Measurements from ENCODE around the gene XDH.

The XDH gene

DNA sequence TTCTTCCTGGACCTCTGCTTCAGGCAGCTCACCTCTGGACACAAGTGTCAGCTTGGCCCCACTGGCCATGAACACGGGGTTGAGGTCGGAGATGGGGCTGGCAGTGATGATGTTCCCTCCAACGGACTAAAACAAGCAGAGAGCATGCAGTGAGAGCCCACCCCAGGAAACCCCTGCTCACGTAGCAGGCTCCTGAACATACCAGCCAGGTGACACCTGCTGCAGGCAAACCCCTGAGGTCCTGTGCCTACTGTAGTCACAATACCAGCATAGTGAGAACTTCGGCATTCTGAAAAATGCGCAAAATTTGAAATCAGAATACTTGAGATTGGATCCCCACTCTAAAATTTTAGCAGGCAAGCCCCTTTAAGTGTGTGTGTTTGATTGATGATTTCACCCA is 32.9 kb downstream of the XDH start:
- Histone ChIP-seq H3K9ac (ENCODE audit: low read length) (no peak overlapping the region), H3K27ac (ENCODE audit: low read length) (no peak overlapping the region), H3K4me3 (ENCODE audit: low read length) (no peak overlapping the region)

DNA sequence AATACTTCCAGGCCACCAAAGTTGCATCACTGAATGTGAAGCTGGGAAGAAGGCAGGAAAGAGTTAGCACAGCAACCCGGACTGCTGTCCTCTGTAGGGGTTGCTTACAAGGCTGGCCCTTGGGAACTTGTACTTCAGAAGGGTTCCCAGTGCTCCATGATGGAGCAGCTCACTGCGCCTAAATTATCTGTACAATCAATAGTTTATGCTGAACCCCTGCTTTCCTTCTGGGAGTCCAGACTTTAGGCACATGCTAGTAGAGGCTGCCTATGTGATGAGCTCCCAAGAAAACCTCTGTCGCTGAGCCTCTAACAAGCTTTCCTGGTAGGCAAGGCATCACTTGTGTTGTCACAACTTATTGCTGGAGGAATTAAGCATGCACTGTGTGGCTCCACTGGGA is 34.3 kb downstream of the XDH start:
- Histone ChIP-seq H3K4me1 (ENCODE audit: control insufficient read depth, low read depth, low read length) (peaks cover 12% of the 10 kb centered on the region), H3K4me3 (ENCODE audit: low read length) (no peak overlapping the region), H3K9ac (ENCODE audit: low read length) (no peak overlapping the region), H3K27ac (ENCODE audit: low read length) (no peak overlapping the region), H3K36me3 (ENCODE audit: control insufficient read depth, low read depth, low read length) (no peaks in the 10 kb centered on the region), H3K27me3 (ENCODE audit: control insufficient read depth, insufficient read depth, low read length) (no peaks in the 10 kb centered on the region), H3K9me3 (ENCODE audit: control insufficient read depth, low read depth, low read length) (no peaks in the 10 kb centered on the region)

More for the DNA sequence above, 32.9 kb downstream of the XDH start:
- Histone ChIP-seq H3K27me3 (ENCODE audit: control insufficient read depth, insufficient read depth, low read length) (no peaks in the 10 kb centered on the region), H3K9me3 (ENCODE audit: control insufficient read depth, low read depth, low read length) (no peaks in the 10 kb centered on the region), H3K4me1 (ENCODE audit: control insufficient read depth, low read depth, low read length) (peaks cover 12% of the 10 kb centered on the region), H3K36me3 (ENCODE audit: control insufficient read depth, low read depth, low read length) (no peaks in the 10 kb centered on the region)

DNA sequence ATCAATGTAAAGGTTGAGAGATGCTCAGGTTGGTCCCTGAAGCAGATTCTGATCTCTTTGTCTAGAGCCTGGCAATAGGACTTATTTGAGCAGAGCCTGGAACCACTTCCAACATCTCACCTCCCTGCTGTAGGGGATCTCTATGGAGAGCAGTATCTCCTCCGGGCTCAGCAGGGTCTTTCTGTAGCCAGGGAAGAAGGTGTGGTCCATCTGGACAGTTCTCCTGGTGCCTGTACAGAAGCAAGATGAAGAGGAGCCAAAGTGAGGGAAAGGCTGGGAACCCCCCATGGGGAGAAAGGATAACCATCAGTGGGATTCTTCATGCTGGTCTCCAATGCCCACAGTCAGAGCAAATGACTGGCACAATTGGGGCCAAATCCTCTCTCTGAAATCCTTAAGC is 34.8 kb downstream of the XDH start:
- H3K4me3 ChIP-seq (ENCODE audit: low read length), result no peak overlapping the region
- peaks cover 12% of the 10 kb centered on the region for H3K4me1 ChIP-seq (ENCODE audit: control insufficient read depth, low read depth, low read length)
- H3K36me3 ChIP-seq (ENCODE audit: control insufficient read depth, low read depth, low read length), result no peaks in the 10 kb centered on the region
- no peak overlapping the region for H3K9ac ChIP-seq (ENCODE audit: low read length)
- H3K27ac ChIP-seq (ENCODE audit: low read length), result no peak overlapping the region
- H3K9me3 ChIP-seq (ENCODE audit: control insufficient read depth, low read depth, low read length), result no peaks in the 10 kb centered on the region
- H3K27me3 ChIP-seq (ENCODE audit: control insufficient read depth, insufficient read depth, low read length), result no peaks in the 10 kb centered on the region

DNA sequence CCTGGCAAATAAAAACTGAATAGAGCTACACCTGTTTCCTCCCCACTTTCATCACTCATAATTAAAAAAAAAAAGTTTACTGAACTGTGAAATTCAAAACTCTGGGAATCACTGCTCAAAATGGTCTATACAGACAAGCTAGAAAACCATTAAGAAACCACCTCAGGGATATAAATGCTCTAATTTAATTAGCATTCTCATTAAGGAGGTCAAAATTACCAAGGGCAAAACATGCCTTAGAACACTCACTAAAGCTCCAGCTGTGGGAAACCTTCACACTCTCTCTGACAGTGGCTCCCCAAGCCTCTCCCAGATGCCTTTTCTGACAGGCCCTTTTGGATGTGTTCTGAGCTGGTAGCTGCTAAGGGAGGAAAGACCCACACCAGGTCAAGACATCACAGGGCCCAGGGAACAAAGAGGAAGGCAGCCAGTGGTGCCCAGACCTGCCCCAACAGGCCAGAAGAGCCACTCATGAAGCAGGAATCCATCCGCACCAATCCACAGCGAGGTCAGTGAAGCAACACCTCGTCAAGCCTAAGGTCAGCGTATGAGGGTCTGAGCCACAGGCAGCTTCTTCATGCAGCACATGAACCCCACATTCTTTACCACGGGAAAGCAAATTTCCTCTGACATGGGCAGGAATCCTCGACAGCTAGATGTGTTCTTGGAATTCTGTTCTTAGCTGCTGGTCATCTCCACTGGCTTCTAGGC is 35.6 kb downstream of the XDH start:
- H3K4me1 ChIP-seq (ENCODE audit: control insufficient read depth, low read depth, low read length), result peaks cover 12% of the 10 kb centered on the region
- H3K27ac ChIP-seq (ENCODE audit: low read length), result no peak overlapping the region
- H3K36me3 ChIP-seq (ENCODE audit: control insufficient read depth, low read depth, low read length), result no peaks in the 10 kb centered on the region
- H3K27me3 ChIP-seq (ENCODE audit: control insufficient read depth, insufficient read depth, low read length), result no peaks in the 10 kb centered on the region
- no peak overlapping the region for H3K4me3 ChIP-seq (ENCODE audit: low read length)
- H3K9ac ChIP-seq (ENCODE audit: low read length), result no peak overlapping the region
- H3K9me3 ChIP-seq (ENCODE audit: control insufficient read depth, low read depth, low read length), result no peaks in the 10 kb centered on the region

DNA sequence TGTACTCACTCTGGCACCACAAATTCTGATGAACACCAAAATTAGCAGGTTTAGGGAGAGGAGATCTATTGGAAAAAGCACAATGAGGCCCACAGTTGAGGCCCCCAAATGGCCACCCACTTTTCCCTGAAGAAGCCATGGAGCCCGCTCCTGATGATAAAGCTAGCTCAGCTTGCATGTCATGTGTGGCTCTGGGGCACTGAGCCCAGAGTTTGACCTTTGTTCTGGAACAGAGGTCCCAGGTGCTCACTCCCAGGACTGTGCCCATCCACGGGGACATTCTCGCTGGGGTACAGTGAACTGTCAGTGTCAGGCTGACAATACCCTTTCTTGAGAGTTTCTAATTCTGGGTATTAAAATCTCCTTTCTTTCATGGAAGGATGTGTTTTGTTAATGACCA is 36.2 kb downstream of the XDH start:
- no peak overlapping the region for H3K27ac ChIP-seq (ENCODE audit: low read length)
- peaks cover 12% of the 10 kb centered on the region for H3K4me1 ChIP-seq (ENCODE audit: control insufficient read depth, low read depth, low read length)
- H3K9ac ChIP-seq (ENCODE audit: low read length), result no peak overlapping the region
- no peaks in the 10 kb centered on the region for H3K9me3 ChIP-seq (ENCODE audit: control insufficient read depth, low read depth, low read length)
- H3K4me3 ChIP-seq (ENCODE audit: low read length), result no peak overlapping the region
- H3K27me3 ChIP-seq (ENCODE audit: control insufficient read depth, insufficient read depth, low read length), result no peaks in the 10 kb centered on the region
- no peaks in the 10 kb centered on the region for H3K36me3 ChIP-seq (ENCODE audit: control insufficient read depth, low read depth, low read length)

DNA sequence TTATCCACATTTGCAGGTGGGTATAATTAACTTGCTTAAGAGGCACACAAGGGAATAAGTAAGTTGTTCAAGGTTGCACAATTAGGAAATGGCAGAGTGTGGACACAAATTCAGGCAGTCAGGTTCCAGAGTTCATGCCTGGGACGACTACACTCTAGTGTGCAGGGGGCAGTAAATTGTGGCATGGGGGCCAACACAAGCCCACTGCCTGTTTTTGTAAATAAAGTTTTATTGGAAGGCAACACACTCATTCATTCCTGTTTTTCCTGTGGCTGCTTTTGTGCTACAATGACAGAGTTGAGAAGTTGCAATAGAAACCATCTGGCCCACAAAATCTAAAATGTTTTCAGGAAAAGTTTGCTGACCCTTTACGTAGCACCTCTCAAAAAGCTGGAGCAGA is 41.4 kb downstream of the XDH start:
- Histone ChIP-seq H3K27me3 (ENCODE audit: control insufficient read depth, insufficient read depth, low read length) (no peaks in the 10 kb centered on the region), H3K4me1 (ENCODE audit: control insufficient read depth, low read depth, low read length) (no peaks in the 10 kb centered on the region), H3K9ac (ENCODE audit: low read length) (no peak overlapping the region)

DNA sequence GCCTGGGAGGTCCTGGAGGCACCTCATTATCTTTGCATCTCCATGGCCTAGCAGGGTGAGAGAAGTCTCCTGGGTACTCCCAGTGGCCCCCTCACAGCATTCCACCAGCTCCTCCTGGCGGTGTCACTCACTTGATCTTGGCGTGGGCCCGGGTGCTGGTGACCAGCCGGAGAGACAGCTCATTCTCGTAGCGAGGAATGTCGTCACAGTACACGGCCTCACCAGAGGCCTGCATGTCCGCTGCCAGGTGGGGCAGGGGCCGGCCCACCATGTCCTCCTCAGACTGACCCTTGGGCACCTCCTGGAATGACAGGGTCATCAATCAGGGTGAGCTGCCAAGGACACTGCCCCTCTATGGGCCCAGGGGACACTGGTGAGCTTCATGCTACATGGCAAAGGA is 42.4 kb downstream of the XDH start:
- H3K9ac ChIP-seq (ENCODE audit: low read length), result no peak overlapping the region
- H3K27me3 ChIP-seq (ENCODE audit: control insufficient read depth, insufficient read depth, low read length), result no peaks in the 10 kb centered on the region
- no peaks in the 10 kb centered on the region for H3K36me3 ChIP-seq (ENCODE audit: control insufficient read depth, low read depth, low read length)
- no peak overlapping the region for H3K4me3 ChIP-seq (ENCODE audit: low read length)
- no peaks in the 10 kb centered on the region for H3K4me1 ChIP-seq (ENCODE audit: control insufficient read depth, low read depth, low read length)
- H3K27ac ChIP-seq (ENCODE audit: low read length), result no peak overlapping the region
- no peaks in the 10 kb centered on the region for H3K9me3 ChIP-seq (ENCODE audit: control insufficient read depth, low read depth, low read length)

More for the DNA sequence above, 41.4 kb downstream of the XDH start:
- H3K27ac ChIP-seq (ENCODE audit: low read length), result no peak overlapping the region
- no peaks in the 10 kb centered on the region for H3K36me3 ChIP-seq (ENCODE audit: control insufficient read depth, low read depth, low read length)
- no peaks in the 10 kb centered on the region for H3K9me3 ChIP-seq (ENCODE audit: control insufficient read depth, low read depth, low read length)
- H3K4me3 ChIP-seq (ENCODE audit: low read length), result no peak overlapping the region

DNA sequence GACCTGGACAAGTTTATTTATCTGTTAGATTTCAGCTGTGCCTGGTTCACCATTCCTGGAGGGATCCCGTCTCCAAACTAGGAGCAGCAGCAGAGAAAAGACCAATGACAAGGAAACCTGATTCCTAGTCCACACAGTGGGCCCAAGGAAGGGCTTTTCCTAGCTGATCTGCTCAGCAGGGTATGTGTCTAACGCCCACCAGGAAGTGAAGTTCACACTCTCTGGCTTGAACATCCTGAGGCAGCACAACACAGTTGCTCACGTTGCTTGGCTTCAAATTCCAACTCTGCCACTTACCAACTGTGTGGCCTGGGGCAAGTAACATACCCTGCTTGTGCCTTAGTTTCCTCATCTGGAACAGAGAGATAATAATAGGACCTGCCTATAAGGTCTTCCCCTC is 42.9 kb downstream of the XDH start:
- Histone ChIP-seq H3K27ac (ENCODE audit: low read length) (no peak overlapping the region), H3K9me3 (ENCODE audit: control insufficient read depth, low read depth, low read length) (no peaks in the 10 kb centered on the region), H3K27me3 (ENCODE audit: control insufficient read depth, insufficient read depth, low read length) (no peaks in the 10 kb centered on the region), H3K4me3 (ENCODE audit: low read length) (no peak overlapping the region), H3K36me3 (ENCODE audit: control insufficient read depth, low read depth, low read length) (no peaks in the 10 kb centered on the region), H3K4me1 (ENCODE audit: control insufficient read depth, low read depth, low read length) (no peaks in the 10 kb centered on the region), H3K9ac (ENCODE audit: low read length) (no peak overlapping the region)

DNA sequence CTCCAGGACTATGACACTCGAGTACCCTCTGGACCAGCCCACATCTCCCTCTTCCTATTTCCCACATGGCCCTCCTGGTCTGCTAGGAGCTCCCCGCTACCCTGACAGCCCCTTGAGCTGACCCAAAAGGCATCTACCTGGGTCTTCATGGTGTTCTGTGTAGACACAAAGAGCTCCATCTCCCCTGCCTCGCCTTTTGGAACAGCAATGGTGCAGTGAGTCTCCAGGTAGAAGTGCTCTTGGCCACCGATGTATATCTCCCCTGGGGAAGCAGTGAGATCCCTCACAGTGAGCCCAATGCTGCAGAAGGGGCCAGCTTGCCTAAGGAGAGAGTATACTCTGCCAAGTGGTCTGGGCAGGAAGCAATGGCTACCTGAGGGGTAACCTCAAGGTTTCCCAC is 47.8 kb downstream of the XDH start:
- H3K36me3 ChIP-seq (ENCODE audit: control insufficient read depth, low read depth, low read length), result no peaks in the 10 kb centered on the region
- no peaks in the 10 kb centered on the region for H3K4me1 ChIP-seq (ENCODE audit: control insufficient read depth, low read depth, low read length)
- no peak overlapping the region for H3K27ac ChIP-seq (ENCODE audit: low read length)
- no peak overlapping the region for H3K4me3 ChIP-seq (ENCODE audit: low read length)
- H3K27me3 ChIP-seq (ENCODE audit: control insufficient read depth, insufficient read depth, low read length), result no peaks in the 10 kb centered on the region
- H3K9me3 ChIP-seq (ENCODE audit: control insufficient read depth, low read depth, low read length), result no peaks in the 10 kb centered on the region
- H3K9ac ChIP-seq (ENCODE audit: low read length), result no peak overlapping the region

DNA sequence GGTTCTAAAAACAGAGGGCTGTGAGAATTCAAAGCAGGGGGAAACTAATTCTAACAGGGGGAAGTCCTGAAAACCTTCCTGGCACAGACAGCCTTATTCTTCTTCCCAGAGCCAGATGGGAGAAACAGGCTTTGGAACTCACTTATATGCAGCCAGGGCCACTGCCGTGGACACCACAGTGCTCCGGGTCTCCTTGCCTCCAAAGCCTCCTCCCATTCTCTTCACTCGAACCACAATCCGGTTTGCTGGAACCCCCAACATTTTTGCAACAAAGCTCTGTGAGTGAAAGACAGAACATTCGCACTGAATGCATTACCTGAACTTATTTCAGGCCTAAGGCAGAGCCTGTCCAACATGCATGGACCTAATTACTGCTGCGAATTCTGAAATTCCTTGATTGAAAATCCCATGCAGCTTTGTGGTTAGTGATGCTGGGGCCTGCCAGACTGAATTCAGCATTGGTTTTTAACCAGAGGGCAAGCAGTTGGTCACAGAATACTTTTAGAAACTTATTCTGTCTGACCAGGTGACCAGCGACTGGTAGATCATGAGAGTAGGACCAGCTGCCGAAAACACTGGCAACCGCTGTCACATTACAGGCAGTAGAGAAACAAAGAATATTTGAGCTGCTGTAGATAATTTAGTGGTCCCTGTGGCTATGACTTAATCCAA is 48.6 kb downstream of the XDH start:
- H3K36me3 ChIP-seq (ENCODE audit: control insufficient read depth, low read depth, low read length), result no peaks in the 10 kb centered on the region
- H3K9ac ChIP-seq (ENCODE audit: low read length), result no peak overlapping the region

DNA sequence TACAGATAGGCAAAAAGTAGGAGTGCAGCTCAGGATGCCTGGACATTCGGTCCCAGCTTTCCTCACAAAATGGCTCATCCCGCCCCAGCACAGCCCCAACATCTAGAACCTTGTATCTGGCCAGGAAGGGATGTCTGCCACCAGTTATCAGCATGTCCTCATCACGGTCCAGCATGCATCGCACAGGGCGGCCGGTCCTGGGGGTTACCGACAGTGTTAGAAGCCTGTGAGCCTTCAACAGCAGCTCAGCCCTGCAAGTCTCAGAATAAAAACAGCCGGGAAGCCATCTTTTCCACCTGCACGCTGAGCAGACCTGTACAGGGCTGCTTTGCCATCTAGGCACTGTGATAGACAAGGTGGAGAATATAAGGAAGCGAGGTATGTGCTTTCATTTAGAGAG is 49.2 kb downstream of the XDH start:
- Histone ChIP-seq H3K36me3 (ENCODE audit: control insufficient read depth, low read depth, low read length) (no peaks in the 10 kb centered on the region), H3K9ac (ENCODE audit: low read length) (no peak overlapping the region), H3K9me3 (ENCODE audit: control insufficient read depth, low read depth, low read length) (no peaks in the 10 kb centered on the region), H3K4me1 (ENCODE audit: control insufficient read depth, low read depth, low read length) (no peaks in the 10 kb centered on the region), H3K4me3 (ENCODE audit: low read length) (no peak overlapping the region), H3K27me3 (ENCODE audit: control insufficient read depth, insufficient read depth, low read length) (no peaks in the 10 kb centered on the region), H3K27ac (ENCODE audit: low read length) (no peak overlapping the region)

More for the DNA sequence above, 48.6 kb downstream of the XDH start:
- Histone ChIP-seq H3K27ac (ENCODE audit: low read length) (no peak overlapping the region), H3K9me3 (ENCODE audit: control insufficient read depth, low read depth, low read length) (no peaks in the 10 kb centered on the region), H3K4me1 (ENCODE audit: control insufficient read depth, low read depth, low read length) (no peaks in the 10 kb centered on the region), H3K4me3 (ENCODE audit: low read length) (no peak overlapping the region), H3K27me3 (ENCODE audit: control insufficient read depth, insufficient read depth, low read length) (no peaks in the 10 kb centered on the region)

All from iPS-18a (cell line).